IgD-negative memory B cell (primary cell): ENCODE results near the gene TOPBP1. TPM values are rescaled to one million over a fixed set of nuclear protein-coding genes. Genes with fewer than 3 reads are reported as not detected.
A peak's percentile ranks its signal among the peaks of the same experiment; 100 is the strongest.
"Not testable (repeated sequence)": the region's sequence is repeated elsewhere in the genome, so short reads cannot be mapped to it uniquely, and the experiment has no call there.

Experiments used
- H3K27ac Mint-ChIP-seq, 3 donors: one replicate each; pipeline ENCODE4 v1.8.0; 2020 to 2022; ENCODE audit warnings: mild to moderate bottlenecking in 3 of 3, mixed read lengths in 3 of 3, moderate library complexity in 1 of 3
- H3K27me3 Mint-ChIP-seq: one replicate; pipeline ENCODE4 v1.8.0; 2021; ENCODE audit warnings: mixed read lengths
- H3K36me3 Mint-ChIP-seq: one replicate; pipeline ENCODE4 v1.8.0; 2020; ENCODE audit warnings: mild to moderate bottlenecking, mixed read lengths
- H3K4me1 Mint-ChIP-seq, 3 donors: one replicate each; pipeline ENCODE4 v1.8.0; 2020 to 2022; ENCODE audit warnings: mixed read lengths in 3 of 3, mild to moderate bottlenecking in 1 of 3
- H3K4me3 Mint-ChIP-seq, 4 donors: one replicate each; pipeline ENCODE4 v1.8.0; 2020 to 2022; ENCODE audit warnings: mild to moderate bottlenecking in 4 of 4, mixed read lengths in 4 of 4, moderate library complexity in 3 of 4
- H3K9me3 Mint-ChIP-seq, 3 donors: one replicate each; pipeline ENCODE4 v1.8.0; 2020 to 2021; ENCODE audit warnings: mixed read lengths in 3 of 3, mild to moderate bottlenecking in 1 of 3
- polyA plus RNA-seq: library from polyadenylated mRNA; unstranded; fragments of 300-500 nt; fragmentation: Illumina TruSeq; gene quantifications from one replicate; pipeline ENCODE4 v1.2.3, GENCODE V29; 2021

TOPBP1 gene
- polyA plus RNA-seq, 1 donor from 2014 or later = 13.7 TPM

GRCh38 chr3:133575086-133575485 lies 86.7 kb downstream of the TOPBP1 start:
- H3K36me3 Mint-ChIP-seq = peaks cover 2% of the 10 kb centered on the region
- H3K27ac Mint-ChIP-seq = peak overlapping the region; percentile 80 to 96 (median 92)
- H3K4me3 Mint-ChIP-seq = peak overlapping the region; percentile 85 to 98 (median 97)
- no peaks in the 10 kb centered on the region for H3K27me3 Mint-ChIP-seq
- no peaks in the 10 kb centered on the region for H3K9me3 Mint-ChIP-seq
- H3K4me1 Mint-ChIP-seq = peaks cover 50 to 57% (median 52%) of the 10 kb centered on the region in 3 donors

- Mint-ChIP-seq H3K27me3 (no peaks in the 10 kb centered on the region), H3K36me3 (peaks cover 2% of the 10 kb centered on the region), H3K4me3 (peak overlapping the region; percentile 85 to 98 (median 97)), H3K4me1 (peaks cover 52 to 63% (median 53%) of the 10 kb centered on the region in 3 donors), H3K9me3 (no peaks in the 10 kb centered on the region), H3K27ac (peak overlapping the region; percentile 80 to 96 (median 92))
Measured at GRCh38 chr3:133574260-133574881, 87.4 kb downstream of the TOPBP1 start.

- H3K4me1 Mint-ChIP-seq = peaks cover 49 to 58% (median 55%) of the 10 kb centered on the region in 3 donors
- H3K4me3 Mint-ChIP-seq = peak within 1 kb of the TSS; percentile 85 to 98 (median 97)
- peaks cover 2% of the 10 kb centered on the region for H3K36me3 Mint-ChIP-seq
- H3K27ac Mint-ChIP-seq = peak within 1 kb of the TSS; percentile 99
- H3K9me3 Mint-ChIP-seq = no peaks in the 10 kb centered on the region
- no peaks in the 10 kb centered on the region for H3K27me3 Mint-ChIP-seq
Measured at GRCh38 chr3:133573629-133574194, 88.0 kb downstream of the TOPBP1 start, which contains the start of gene CDV3. Gene CDV3 (plus strand): TSS chr3:133573686. CDS start chr3:133574045, 359 bp downstream.

GRCh38 chr3:133573054-133573628 lies 88.6 kb downstream of the TOPBP1 start:
- peak overlapping the region; percentile 99 for H3K27ac Mint-ChIP-seq
- no peaks in the 10 kb centered on the region for H3K27me3 Mint-ChIP-seq
- no peaks in the 10 kb centered on the region for H3K9me3 Mint-ChIP-seq
- peaks cover 43 to 53% (median 49%) of the 10 kb centered on the region in 3 donors for H3K4me1 Mint-ChIP-seq
- H3K36me3 Mint-ChIP-seq = peaks cover 2% of the 10 kb centered on the region
- peak overlapping the region; percentile 85 to 95 (median 94) for H3K4me3 Mint-ChIP-seq

GRCh38 chr3:133572158-133573053 lies 89.3 kb downstream of the TOPBP1 start:
- no peaks in the 10 kb centered on the region for H3K9me3 Mint-ChIP-seq
- H3K36me3 Mint-ChIP-seq = peaks cover 2% of the 10 kb centered on the region
- peak overlapping the region; percentile 99 for H3K27ac Mint-ChIP-seq
- H3K27me3 Mint-ChIP-seq = no peaks in the 10 kb centered on the region
- H3K4me1 Mint-ChIP-seq = peaks cover 40 to 50% (median 45%) of the 10 kb centered on the region in 3 donors
- H3K4me3 Mint-ChIP-seq = peak overlapping the region; percentile 85 to 95 (median 94)

- no peaks in the 10 kb centered on the region for H3K36me3 Mint-ChIP-seq
- no peaks in the 10 kb centered on the region for H3K9me3 Mint-ChIP-seq
- no peaks in the 10 kb centered on the region for H3K27me3 Mint-ChIP-seq
- H3K27ac Mint-ChIP-seq = no peak overlapping the region
- H3K4me3 Mint-ChIP-seq = peak overlapping the region in 2 of 4 donors; percentile 5 to 10
- peaks cover 36 to 53% (median 39%) of the 10 kb centered on the region in 3 donors for H3K4me1 Mint-ChIP-seq
Measured at GRCh38 chr3:133570937-133571320, 90.8 kb downstream of the TOPBP1 start.

GRCh38 chr3:133570139-133570936 lies 91.4 kb downstream of the TOPBP1 start:
- Mint-ChIP-seq H3K36me3 (no peaks in the 10 kb centered on the region), H3K9me3 (no peaks in the 10 kb centered on the region), H3K27me3 (no peaks in the 10 kb centered on the region), H3K27ac (peak overlapping the region in 1 of 3 donors; percentile 56), H3K4me3 (peak overlapping the region; percentile 10 to 58 (median 28)), H3K4me1 (peaks cover 31 to 50% (median 33%) of the 10 kb centered on the region in 3 donors)

GRCh38 chr3:133568294-133569014 lies 93.3 kb downstream of the TOPBP1 start:
- peak overlapping the region in 1 of 4 donors; percentile 10 for H3K4me3 Mint-ChIP-seq
- H3K27ac Mint-ChIP-seq = peak overlapping the region in 1 of 3 donors; percentile 21
- no peaks in the 10 kb centered on the region for H3K9me3 Mint-ChIP-seq
- H3K27me3 Mint-ChIP-seq = no peaks in the 10 kb centered on the region
- peaks cover 24 to 43% (median 31%) of the 10 kb centered on the region in 3 donors for H3K4me1 Mint-ChIP-seq
- H3K36me3 Mint-ChIP-seq = no peaks in the 10 kb centered on the region

- Mint-ChIP-seq H3K4me3 (no peak overlapping the region), H3K27me3 (no peaks in the 10 kb centered on the region), H3K36me3 (peaks cover 1% of the 10 kb centered on the region), H3K27ac (peak overlapping the region in 1 of 3 donors; percentile 13), H3K4me1 (peaks cover 12 to 16% (median 14%) of the 10 kb centered on the region in 3 donors), H3K9me3 (no peaks in the 10 kb centered on the region)
Measured at GRCh38 chr3:133563816-133564215, 97.9 kb downstream of the TOPBP1 start.

- H3K4me3 Mint-ChIP-seq = no peak overlapping the region
- no peak overlapping the region for H3K27ac Mint-ChIP-seq
- H3K27me3 Mint-ChIP-seq = no peaks in the 10 kb centered on the region
- H3K9me3 Mint-ChIP-seq = no peaks in the 10 kb centered on the region
- peaks cover 12 to 15% (median 14%) of the 10 kb centered on the region in 3 donors for H3K4me1 Mint-ChIP-seq
- H3K36me3 Mint-ChIP-seq = peaks cover 1% of the 10 kb centered on the region
Measured at GRCh38 chr3:133563186-133563591, 98.6 kb downstream of the TOPBP1 start.

GRCh38 chr3:133562376-133562775 lies 99.4 kb downstream of the TOPBP1 start:
- H3K27ac Mint-ChIP-seq = peak overlapping the region in 1 of 3 donors; percentile 88
- H3K9me3 Mint-ChIP-seq = no peaks in the 10 kb centered on the region

GRCh38 chr3:133561679-133562078 lies 100.1 kb downstream of the TOPBP1 start:
- Mint-ChIP-seq H3K27ac (no peak overlapping the region), H3K27me3 (no peaks in the 10 kb centered on the region), H3K4me3 (peak overlapping the region in 1 of 4 donors; percentile 53), H3K9me3 (no peaks in the 10 kb centered on the region), H3K36me3 (peaks cover 1% of the 10 kb centered on the region), H3K4me1 (peaks cover 3 to 7% (median 4%) of the 10 kb centered on the region in 3 donors)

More at GRCh38 chr3:133562376-133562775, 99.4 kb downstream of the TOPBP1 start:
- H3K27me3 Mint-ChIP-seq = no peaks in the 10 kb centered on the region
- peaks cover 1% of the 10 kb centered on the region for H3K36me3 Mint-ChIP-seq
- peaks cover 8 to 11% (median 10%) of the 10 kb centered on the region in 3 donors for H3K4me1 Mint-ChIP-seq
- H3K4me3 Mint-ChIP-seq = no peak overlapping the region

- H3K4me3 Mint-ChIP-seq, H3K36me3 Mint-ChIP-seq, H3K27me3 Mint-ChIP-seq, H3K27ac Mint-ChIP-seq, H3K9me3 Mint-ChIP-seq: not testable (repeated sequence)
- H3K4me1 Mint-ChIP-seq = peaks cover 0 to 11% (median 9%) of the 10 kb centered on the region in 3 donors
Measured at GRCh38 chr3:133551589-133551988, 110.2 kb downstream of the TOPBP1 start.
